ENCODE measurements around the gene CST9L. TPM values are rescaled to one million over a fixed set of nuclear protein-coding genes. Genes with fewer than 3 reads are reported as not detected.

Gene CST9L
- total RNA-seq, 2 experiments from 2014 or later, result not detected

- no peak for DNase-seq
- POLR2A ChIA-PET, result no interaction called here
- H3K4me3 Mint-ChIP-seq, result no peak overlapping the region
- H3K36me3 Mint-ChIP-seq (ENCODE audit: low read depth), result no peaks in the 10 kb centered on the region
- peaks cover 15% of the 10 kb centered on the region for H3K27me3 Mint-ChIP-seq
- CTCF ChIA-PET, result no interaction called here
- no peak overlapping the region for H3K27ac Mint-ChIP-seq
- no peaks in the 10 kb centered on the region for H3K9me3 Mint-ChIP-seq
- no peaks in the 10 kb centered on the region for H3K4me1 Mint-ChIP-seq
These were observed 33.4 kb upstream of the CST9L start for GRCh38 chr20:23601715-23602114.

GRCh38 chr20:23598481-23598880 lies 30.2 kb upstream of the CST9L start:
- no peak for DNase-seq
- CTCF ChIA-PET, result no interaction called here
- Mint-ChIP-seq H3K36me3 (ENCODE audit: low read depth) (no peaks in the 10 kb centered on the region), H3K9me3 (no peaks in the 10 kb centered on the region), H3K27ac (no peak overlapping the region), H3K27me3 (peaks cover 18% of the 10 kb centered on the region), H3K4me1 (no peaks in the 10 kb centered on the region), H3K4me3 (no peak overlapping the region)
- POLR2A ChIA-PET, result no interaction called here

GRCh38 chr20:23596579-23597250 lies 28.4 kb upstream of the CST9L start:
- POLR2A ChIA-PET, result no interaction called here
- no peak for DNase-seq
- no peaks in the 10 kb centered on the region for H3K36me3 Mint-ChIP-seq (ENCODE audit: low read depth)
- H3K9me3 Mint-ChIP-seq, result no peaks in the 10 kb centered on the region
- H3K27me3 Mint-ChIP-seq, result peaks cover 18% of the 10 kb centered on the region
- no peaks in the 10 kb centered on the region for H3K4me1 Mint-ChIP-seq
- no peak overlapping the region for H3K27ac Mint-ChIP-seq
- CTCF ChIA-PET, result no interaction called here
- no peak overlapping the region for H3K4me3 Mint-ChIP-seq

- CTCF ChIA-PET, result no interaction called here
- Mint-ChIP-seq H3K36me3 (ENCODE audit: low read depth) (no peaks in the 10 kb centered on the region), H3K27me3 (peaks cover 18% of the 10 kb centered on the region), H3K4me3 (no peak overlapping the region), H3K9me3 (no peaks in the 10 kb centered on the region), H3K27ac (no peak overlapping the region), H3K4me1 (no peaks in the 10 kb centered on the region)
- POLR2A ChIA-PET, result no interaction called here
- DNase-seq, result no peak
These were observed 27.7 kb upstream of the CST9L start for GRCh38 chr20:23595941-23596340.

- ChIA-PET CTCF (no interaction called here), POLR2A (no interaction called here)
- no peaks in the 10 kb centered on the region for H3K27me3 Mint-ChIP-seq
- H3K36me3 Mint-ChIP-seq (ENCODE audit: low read depth), result no peaks in the 10 kb centered on the region
- H3K4me1 Mint-ChIP-seq, result peaks cover 4% of the 10 kb centered on the region
- H3K4me3 Mint-ChIP-seq, result peak overlapping the region; percentile 22
- no peak for DNase-seq
- H3K27ac Mint-ChIP-seq, result peak overlapping the region; percentile 66
- H3K9me3 Mint-ChIP-seq, result no peaks in the 10 kb centered on the region
These were observed 20.4 kb upstream of the CST9L start for GRCh38 chr20:23588434-23589403.

GRCh38 chr20:23587631-23588030 lies 19.3 kb upstream of the CST9L start:
- ChIA-PET POLR2A (no interaction called here), CTCF (no interaction called here)
- Mint-ChIP-seq H3K36me3 (ENCODE audit: low read depth) (no peaks in the 10 kb centered on the region), H3K27ac (no peak overlapping the region), H3K4me1 (peaks cover 4% of the 10 kb centered on the region), H3K4me3 (no peak overlapping the region), H3K27me3 (no peaks in the 10 kb centered on the region), H3K9me3 (no peaks in the 10 kb centered on the region)
- no peak for DNase-seq

GRCh38 chr20:23586735-23587525 lies 18.6 kb upstream of the CST9L start:
- Mint-ChIP-seq H3K27me3 (no peaks in the 10 kb centered on the region), H3K36me3 (ENCODE audit: low read depth) (no peaks in the 10 kb centered on the region), H3K4me3 (no peak overlapping the region), H3K9me3 (no peaks in the 10 kb centered on the region), H3K27ac (no peak overlapping the region), H3K4me1 (peaks cover 4% of the 10 kb centered on the region)
- ChIA-PET POLR2A (no interaction called here), CTCF (no interaction called here)
- no peak for DNase-seq

GRCh38 chr20:23585808-23586734 lies 17.8 kb upstream of the CST9L start:
- no peaks in the 10 kb centered on the region for H3K27me3 Mint-ChIP-seq
- no peak overlapping the region for H3K27ac Mint-ChIP-seq
- CTCF ChIA-PET, result no interaction called here
- H3K36me3 Mint-ChIP-seq (ENCODE audit: low read depth), result no peaks in the 10 kb centered on the region
- POLR2A ChIA-PET, result no interaction called here
- no peaks in the 10 kb centered on the region for H3K9me3 Mint-ChIP-seq
- DNase-seq, result no peak
- peaks cover 4% of the 10 kb centered on the region for H3K4me1 Mint-ChIP-seq
- H3K4me3 Mint-ChIP-seq, result no peak overlapping the region

GRCh38 chr20:23585449-23585807 lies 17.1 kb upstream of the CST9L start:
- peaks cover 4% of the 10 kb centered on the region for H3K4me1 Mint-ChIP-seq
- DNase-seq, result no peak
- peaks cover under 1% of the 10 kb centered on the region for H3K27me3 Mint-ChIP-seq
- no peaks in the 10 kb centered on the region for H3K36me3 Mint-ChIP-seq (ENCODE audit: low read depth)
- POLR2A ChIA-PET, result no interaction called here
- no peak overlapping the region for H3K4me3 Mint-ChIP-seq
- H3K27ac Mint-ChIP-seq, result no peak overlapping the region
- CTCF ChIA-PET, result no interaction called here
- H3K9me3 Mint-ChIP-seq, result no peaks in the 10 kb centered on the region

GRCh38 chr20:23584434-23585199 lies 16.3 kb upstream of the CST9L start:
- CTCF ChIA-PET, result interaction anchor here (0.9 kb wide), 1 partner anchor 13 kb away, joined by 4 read pairs; no protein-coding TSS in a partner anchor

GRCh38 chr20:23583526-23583925 lies 15.2 kb upstream of the CST9L start:
- DNase-seq, result no peak
- no peak overlapping the region for H3K27ac Mint-ChIP-seq
- ChIA-PET CTCF (interaction anchor here (0.9 kb wide), 1 partner anchor 12 kb away, joined by 4 read pairs; no protein-coding TSS in a partner anchor), POLR2A (no interaction called here)
- no peaks in the 10 kb centered on the region for H3K36me3 Mint-ChIP-seq (ENCODE audit: low read depth)
- no peaks in the 10 kb centered on the region for H3K9me3 Mint-ChIP-seq
- H3K4me3 Mint-ChIP-seq, result no peak overlapping the region
- H3K4me1 Mint-ChIP-seq, result no peaks in the 10 kb centered on the region
- peaks cover 3% of the 10 kb centered on the region for H3K27me3 Mint-ChIP-seq

More at GRCh38 chr20:23584434-23585199, 16.3 kb upstream of the CST9L start:
- Mint-ChIP-seq H3K4me3 (no peak overlapping the region), H3K27ac (no peak overlapping the region), H3K4me1 (peaks cover 4% of the 10 kb centered on the region), H3K27me3 (peaks cover 3% of the 10 kb centered on the region), H3K9me3 (no peaks in the 10 kb centered on the region), H3K36me3 (ENCODE audit: low read depth) (no peaks in the 10 kb centered on the region)
- POLR2A ChIA-PET, result no interaction called here
- DNase-seq, result no peak

GRCh38 chr20:23582293-23582692 lies 14.0 kb upstream of the CST9L start:
- Mint-ChIP-seq H3K9me3 (no peaks in the 10 kb centered on the region), H3K4me3 (no peak overlapping the region), H3K36me3 (ENCODE audit: low read depth) (no peaks in the 10 kb centered on the region), H3K4me1 (no peaks in the 10 kb centered on the region), H3K27me3 (peaks cover 3% of the 10 kb centered on the region), H3K27ac (no peak overlapping the region)
- ChIA-PET POLR2A (no interaction called here), CTCF (no interaction called here)
- DNase-seq, result no peak

All from activated CD4-positive, alpha-beta T cell treated with anti-CD3 and anti-CD28 coated beads, Interleukin-2, amount 10 ng/mL, durations not matched to agents 7 days and 5 days (primary cell).